Central memory CD8-positive, alpha-beta T cell (primary cell): ENCODE measurements around the gene C4orf51.

Source experiments
- ATAC-seq: fragments of 150-1000 bp; cut with Tn5 transposase; replicated peaks from 2 replicates; pipeline ENCODE4 v1.10.0; 2022; ENCODE audit warnings: mild to moderate bottlenecking, moderate FRiP score, moderate number of reproducible peaks; ENCODE audit not compliant: poor library complexity, severe bottlenecking; ENCODE audit errors: extremely low read depth
- DNase-seq, 2 donors: peaks; one replicate each; pipeline ENCODE4 v3.0.0; 2021; ENCODE audit warnings: low spot score in 2 of 2
- H3K27ac Mint-ChIP-seq: one replicate; pipeline ENCODE4 v1.8.0; 2022; ENCODE audit warnings: low read depth, mild to moderate bottlenecking, moderate library complexity, mixed read lengths
- H3K27me3 Mint-ChIP-seq: one replicate; pipeline ENCODE4 v1.8.0; 2022; ENCODE audit warnings: mixed read lengths
- H3K36me3 Mint-ChIP-seq: one replicate; pipeline ENCODE4 v1.8.0; 2022; ENCODE audit warnings: mild to moderate bottlenecking, moderate library complexity, mixed read lengths; ENCODE audit not compliant: insufficient read depth
- H3K4me1 Mint-ChIP-seq: one replicate; pipeline ENCODE4 v1.8.0; 2022; ENCODE audit warnings: mixed read lengths
- H3K4me3 Mint-ChIP-seq: one replicate; pipeline ENCODE4 v1.8.0; 2022; ENCODE audit warnings: mild to moderate bottlenecking, moderate library complexity, mixed read lengths
- H3K9me3 Mint-ChIP-seq: one replicate; pipeline ENCODE4 v1.8.0; 2022; ENCODE audit warnings: mixed read lengths

Gene C4orf51

DNA sequence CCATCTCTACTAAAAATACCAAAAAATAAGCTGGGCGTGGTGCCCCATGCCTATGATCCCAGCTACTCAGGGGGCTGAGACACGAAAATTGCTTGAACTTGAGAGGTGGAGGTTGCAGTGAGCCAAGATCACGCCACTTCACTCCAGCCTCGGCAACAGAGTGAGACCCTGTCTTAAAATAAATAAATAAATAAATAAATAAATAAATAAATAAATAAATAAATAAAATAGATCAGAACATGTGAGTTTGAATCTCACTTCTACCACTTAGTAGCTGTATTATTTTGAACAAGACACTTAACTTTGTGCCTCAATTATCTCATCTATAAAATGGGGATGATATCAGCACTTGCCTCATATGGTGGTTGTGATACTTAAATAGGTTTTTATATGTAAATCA lies 90.2 kb downstream of the C4orf51 start:
- H3K27me3 Mint-ChIP-seq: no peaks in the 10 kb centered on the region
- ATAC-seq (no peak), DNase-seq (no peak)
- H3K4me3 Mint-ChIP-seq: no peak overlapping the region
- H3K27ac Mint-ChIP-seq: no peak overlapping the region
- H3K9me3 Mint-ChIP-seq: no peaks in the 10 kb centered on the region
- H3K4me1 Mint-ChIP-seq: no peaks in the 10 kb centered on the region
- H3K36me3 Mint-ChIP-seq: peaks cover 15% of the 10 kb centered on the region

DNA sequence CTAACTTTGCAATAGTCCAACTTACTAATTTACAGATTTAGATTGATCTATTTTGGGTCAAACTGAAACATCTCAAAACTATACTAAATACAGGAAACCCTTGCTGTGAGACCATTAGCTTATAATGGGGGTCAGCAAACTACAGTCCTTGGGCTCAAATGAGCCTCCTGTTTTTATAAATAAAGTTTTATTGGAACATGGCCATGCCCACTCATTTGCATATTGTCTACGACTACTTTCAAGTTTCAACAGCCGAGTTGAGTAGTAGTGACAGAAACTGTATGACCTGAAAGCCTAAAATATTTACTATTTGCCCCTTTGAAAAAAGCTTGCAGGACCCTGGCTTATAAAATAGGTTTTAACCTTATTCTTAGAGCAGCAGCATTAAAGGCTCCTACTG lies 92.4 kb downstream of the C4orf51 start:
- H3K4me3 Mint-ChIP-seq: no peak overlapping the region
- H3K4me1 Mint-ChIP-seq: no peaks in the 10 kb centered on the region
- H3K9me3 Mint-ChIP-seq: no peaks in the 10 kb centered on the region
- peaks cover 15% of the 10 kb centered on the region for H3K36me3 Mint-ChIP-seq
- no peak overlapping the region for H3K27ac Mint-ChIP-seq
- H3K27me3 Mint-ChIP-seq: no peaks in the 10 kb centered on the region
- DNase-seq (no peak), ATAC-seq (no peak)

DNA sequence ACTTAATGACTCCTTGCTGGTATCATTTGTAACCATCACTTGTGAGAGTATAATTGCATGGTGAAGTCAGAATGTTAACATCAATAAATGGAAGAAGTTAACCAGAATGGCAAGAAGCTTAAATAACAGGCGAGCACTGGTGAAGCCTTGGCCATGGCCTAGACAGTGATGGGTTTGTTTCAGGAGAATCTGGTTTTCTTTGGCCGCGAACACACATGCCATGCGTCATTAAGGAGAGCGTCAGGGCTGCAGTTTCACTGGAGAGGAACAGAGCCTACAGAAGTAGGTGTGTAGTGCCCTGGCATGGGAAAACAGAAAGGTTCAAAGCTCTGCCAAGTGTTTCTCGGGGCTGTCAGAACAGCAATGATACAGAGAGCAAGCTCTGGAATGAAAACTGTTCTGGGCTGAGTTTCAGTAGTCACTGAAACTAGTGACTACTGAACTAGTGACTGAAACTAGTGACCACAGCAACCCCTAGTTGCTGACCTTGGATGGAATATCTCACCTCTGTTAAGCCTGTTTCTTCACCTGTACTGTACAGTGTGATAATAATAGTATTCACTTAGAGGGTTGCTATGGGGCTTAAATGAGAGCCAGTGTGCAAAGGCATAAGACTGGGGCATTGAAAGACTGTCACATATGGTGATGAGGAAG lies 93.8 kb downstream of the C4orf51 start:
- H3K4me3 Mint-ChIP-seq: no peak overlapping the region
- no peaks in the 10 kb centered on the region for H3K4me1 Mint-ChIP-seq
- H3K27me3 Mint-ChIP-seq: no peaks in the 10 kb centered on the region
- H3K9me3 Mint-ChIP-seq: no peaks in the 10 kb centered on the region
- no peak for DNase-seq
- no peak overlapping the region for H3K27ac Mint-ChIP-seq
- ATAC-seq: no peak
- H3K36me3 Mint-ChIP-seq: peaks cover 17% of the 10 kb centered on the region

DNA sequence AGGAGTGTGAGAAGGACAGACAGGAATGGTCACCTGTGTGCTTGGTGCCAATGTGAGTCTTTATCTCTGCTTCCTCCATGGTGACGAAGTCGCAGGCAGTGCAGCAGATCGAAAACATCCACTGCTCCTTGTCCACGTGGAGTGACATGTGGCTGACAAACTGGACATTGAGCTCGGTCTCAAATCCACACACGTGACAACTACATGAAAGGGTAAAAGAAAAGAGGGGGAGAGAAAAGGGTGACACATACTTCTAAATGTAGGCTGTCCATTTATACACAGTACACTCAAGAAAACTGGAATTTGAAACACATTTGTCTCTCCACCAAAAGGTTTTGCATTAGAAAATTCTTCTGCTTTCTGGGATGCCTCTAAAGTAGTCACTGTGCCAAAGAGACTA lies 94.5 kb downstream of the C4orf51 start:
- ATAC-seq (no peak), DNase-seq (no peak)
- Mint-ChIP-seq H3K4me1 (no peaks in the 10 kb centered on the region), H3K9me3 (no peaks in the 10 kb centered on the region), H3K36me3 (peaks cover 24% of the 10 kb centered on the region), H3K27me3 (no peaks in the 10 kb centered on the region), H3K27ac (no peak overlapping the region), H3K4me3 (no peak overlapping the region)

DNA sequence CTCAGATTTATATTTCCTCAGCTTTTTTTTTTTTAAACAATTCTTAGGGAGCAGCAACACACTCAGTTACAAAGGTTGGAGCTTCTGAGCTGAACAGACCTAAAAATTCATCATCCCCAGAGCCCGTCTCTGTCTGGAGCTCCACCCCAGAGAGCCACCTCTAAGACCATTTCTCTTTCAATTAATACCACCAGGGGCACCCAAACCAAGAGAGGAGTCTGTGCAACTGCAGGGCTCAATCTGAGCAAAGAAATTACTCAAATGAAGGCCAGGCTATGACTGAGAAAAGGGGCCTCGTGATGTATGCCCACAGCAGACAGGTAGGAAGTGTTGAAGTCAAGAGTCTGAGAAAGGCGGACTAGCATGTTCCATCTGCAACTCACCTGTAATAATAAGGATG lies 95.5 kb downstream of the C4orf51 start:
- ATAC-seq (no peak), DNase-seq (no peak)
- no peak overlapping the region for H3K27ac Mint-ChIP-seq
- no peaks in the 10 kb centered on the region for H3K27me3 Mint-ChIP-seq
- no peaks in the 10 kb centered on the region for H3K4me1 Mint-ChIP-seq
- peaks cover 31% of the 10 kb centered on the region for H3K36me3 Mint-ChIP-seq
- no peaks in the 10 kb centered on the region for H3K9me3 Mint-ChIP-seq
- no peak overlapping the region for H3K4me3 Mint-ChIP-seq

DNA sequence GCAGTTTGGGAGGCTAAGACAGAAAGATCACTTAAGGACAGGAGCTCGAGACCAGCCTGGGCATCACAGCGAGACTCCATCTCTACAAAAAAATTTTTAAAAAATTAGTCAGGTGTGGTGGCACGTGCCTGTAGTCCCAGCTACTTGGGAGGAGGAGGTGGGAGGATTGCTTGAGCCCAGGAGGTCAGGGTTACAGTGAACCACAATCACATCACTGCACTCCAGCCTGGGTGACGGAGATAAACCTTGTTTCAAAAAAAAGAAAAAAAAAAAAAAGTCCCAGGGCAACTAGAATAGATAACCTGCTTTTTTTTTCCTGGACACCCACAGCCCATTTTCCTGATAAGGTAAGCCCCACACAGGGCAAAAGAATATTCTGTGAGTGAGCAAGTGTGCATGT lies 96.3 kb downstream of the C4orf51 start:
- DNase-seq: no peak
- Mint-ChIP-seq H3K36me3 (peaks cover 31% of the 10 kb centered on the region), H3K9me3 (no peaks in the 10 kb centered on the region), H3K4me3 (no peak overlapping the region), H3K27ac (no peak overlapping the region), H3K4me1 (peaks cover 1% of the 10 kb centered on the region), H3K27me3 (no peaks in the 10 kb centered on the region)
- no peak for ATAC-seq

DNA sequence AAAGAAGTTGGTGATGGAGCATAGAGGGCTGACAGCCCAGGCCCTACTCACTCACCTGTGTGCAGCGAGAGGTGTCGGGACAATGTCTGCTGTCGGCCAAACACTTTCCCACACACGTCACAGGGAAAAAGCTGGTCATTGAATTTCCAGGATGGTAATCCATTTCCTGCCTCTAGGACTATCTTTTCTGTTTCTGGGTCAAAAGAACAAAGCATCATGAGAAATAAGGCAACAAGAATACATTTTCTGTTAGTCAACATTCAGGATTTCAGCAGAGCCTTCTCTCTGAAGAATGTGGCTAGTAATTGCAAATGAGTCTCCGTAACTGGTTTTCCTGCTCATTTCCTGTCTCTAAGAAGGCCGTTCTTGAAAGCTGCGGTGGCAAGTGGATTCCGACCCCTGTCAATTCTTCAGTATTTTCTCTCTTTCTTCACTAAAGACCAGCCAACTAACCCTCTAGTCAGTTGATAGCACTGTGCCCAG lies 99.4 kb downstream of the C4orf51 start:
- DNase-seq: no peak
- peaks cover 28% of the 10 kb centered on the region for H3K36me3 Mint-ChIP-seq
- H3K27me3 Mint-ChIP-seq: no peaks in the 10 kb centered on the region
- H3K9me3 Mint-ChIP-seq: no peaks in the 10 kb centered on the region
- H3K27ac Mint-ChIP-seq: no peak overlapping the region
- peaks cover 9% of the 10 kb centered on the region for H3K4me1 Mint-ChIP-seq
- ATAC-seq: no peak
- no peak overlapping the region for H3K4me3 Mint-ChIP-seq

DNA sequence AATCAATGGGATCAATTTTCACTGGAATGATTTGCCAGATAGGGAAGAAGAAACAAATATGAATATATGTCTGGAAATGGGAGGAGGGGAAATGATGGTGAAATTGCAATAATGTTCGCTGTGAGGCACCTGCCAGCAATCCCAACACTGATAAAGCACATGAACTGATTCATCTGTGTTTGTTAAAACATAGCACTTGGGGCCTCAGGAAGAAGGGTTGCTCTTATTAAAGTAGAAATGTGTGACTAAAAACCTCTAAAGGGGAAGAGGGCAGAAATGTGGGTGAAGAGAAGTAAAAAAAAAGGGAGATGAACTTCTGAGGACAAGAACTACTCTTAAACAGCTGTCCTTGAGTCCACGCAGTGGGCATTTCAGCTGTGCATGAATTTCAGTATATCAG lies 101.4 kb downstream of the C4orf51 start:
- peaks cover 9% of the 10 kb centered on the region for H3K4me1 Mint-ChIP-seq
- H3K4me3 Mint-ChIP-seq: no peak overlapping the region
- DNase-seq (no peak), ATAC-seq (no peak)
- no peak overlapping the region for H3K27ac Mint-ChIP-seq
- H3K27me3 Mint-ChIP-seq: no peaks in the 10 kb centered on the region
- no peaks in the 10 kb centered on the region for H3K9me3 Mint-ChIP-seq
- H3K36me3 Mint-ChIP-seq: peaks cover 20% of the 10 kb centered on the region
